ENCODE results near the gene TOPORS. TPM values are rescaled to one million over a fixed set of nuclear protein-coding genes. Genes with fewer than 3 reads are reported as not detected.
"Not testable (repeated sequence)": the region's sequence is repeated elsewhere in the genome, so short reads cannot be mapped to it uniquely, and the experiment has no call there.

The TOPORS gene
- 29.8 TPM for total RNA-seq
- 10 to 100 TPM; 26.9 to 29.8 (median 28.2) TPM for polyA plus RNA-seq

DNA sequence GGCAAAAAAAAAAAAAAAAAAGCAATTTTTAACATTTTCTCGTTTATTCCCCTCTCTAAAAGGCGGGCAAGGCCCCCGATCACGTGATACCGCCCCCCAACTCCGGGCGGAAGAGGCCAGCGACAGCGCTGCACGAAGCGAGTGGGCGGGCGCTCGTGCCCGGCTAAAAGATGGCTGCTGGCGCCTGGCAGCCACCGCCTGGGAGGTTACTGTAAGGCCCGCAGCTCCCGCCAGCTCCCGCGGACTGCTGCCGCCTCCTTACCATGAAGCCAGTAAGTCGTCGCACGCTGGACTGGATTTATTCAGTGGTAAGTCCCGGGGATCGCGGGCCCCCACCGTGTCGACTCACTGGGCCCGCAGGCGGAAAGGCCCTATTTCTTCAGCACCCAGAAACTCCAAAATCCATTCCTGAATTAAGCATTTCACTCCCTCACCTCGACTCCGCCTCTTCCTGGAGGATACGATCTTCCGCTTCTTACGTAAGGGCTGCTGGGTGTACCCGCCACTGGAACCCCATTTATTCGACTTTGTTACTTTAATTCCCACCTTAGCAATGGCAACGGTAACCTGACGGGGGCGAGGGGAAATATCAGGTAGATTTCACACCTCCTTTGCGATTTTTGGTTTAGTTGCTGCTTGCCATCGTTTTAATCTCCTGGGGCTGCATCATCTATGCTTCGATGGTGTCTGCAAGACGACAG, at the start of gene TOPORS, which contains the start of gene SMIM27:
TSS of gene TOPORS (minus strand) at position 415 of the 701 bp plus-strand sequence. CDS start at position 265, 150 bp downstream.
TSS of gene SMIM27 (plus strand) at position 156 of the 701 bp plus-strand sequence. CDS start at position 264, 108 bp downstream.
- H3K27me3 Mint-ChIP-seq, result no peaks in the 10 kb centered on the region
- H3K4me1 Mint-ChIP-seq, result peaks cover 22 to 69% (median 51%) of the 10 kb centered on the region in 4 donors
- peak; percentile 67 for ATAC-seq (ENCODE audit: low read depth in 2 of 2)
- Histone ChIP-seq H3K4me1 (ENCODE audit: control insufficient read depth, insufficient read depth, low read length, poor library complexity, severe bottlenecking) (peaks cover 32% of the 10 kb centered on the region), H3K4me3 (ENCODE audit: low read depth, low read length) (peak within 1 kb of the TSS; percentile 97), H3K27ac (ENCODE audit: insufficient read depth, low read length, poor library complexity, severe bottlenecking) (peak within 1 kb of the TSS; percentile 95), H3K9me3 (ENCODE audit: control insufficient read depth in 2 of 2, low read length in 2 of 2) (no peaks in the 10 kb centered on the region), H3K36me3 (ENCODE audit: control insufficient read depth, insufficient read depth, low read length) (no peaks in the 10 kb centered on the region), H3K27me3 (ENCODE audit: control insufficient read depth, insufficient read depth, low read length) (no peaks in the 10 kb centered on the region)
- H3K4me3 Mint-ChIP-seq, result peak within 1 kb of the TSS; percentile 92 to 99 (median 94)
- no peaks in the 10 kb centered on the region for H3K9me3 Mint-ChIP-seq
- H3K27ac Mint-ChIP-seq, result peak within 1 kb of the TSS; percentile 98 to 100 (median 99)
- H3K36me3 Mint-ChIP-seq, result peaks cover 8% of the 10 kb centered on the region
- DNase-seq, result peak; percentile 88 to 94 (median 90)

DNA sequence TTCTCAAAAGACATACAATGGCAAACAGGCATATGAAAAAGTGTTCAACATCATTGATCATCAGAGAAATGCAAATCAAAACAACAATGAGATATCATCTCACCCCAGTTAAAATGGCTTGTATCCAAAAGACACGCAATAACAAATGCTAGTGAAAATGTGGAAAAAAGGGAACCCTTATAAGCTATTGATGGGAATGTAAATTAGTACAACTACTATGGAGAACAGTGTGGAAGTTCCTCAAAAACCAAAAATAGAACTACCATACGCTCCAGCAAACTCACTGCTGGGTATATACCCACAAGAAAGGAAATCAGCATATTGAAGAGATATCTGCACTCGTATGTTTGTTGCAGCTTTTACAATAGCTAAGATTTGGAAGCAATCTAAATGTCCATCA, 46.6 kb upstream of the TOPORS start:
- not testable (repeated sequence) for H3K36me3 ChIP-seq (ENCODE audit: control insufficient read depth, insufficient read depth, low read length); H3K4me1 Mint-ChIP-seq; H3K36me3 Mint-ChIP-seq; H3K27ac ChIP-seq (ENCODE audit: insufficient read depth, low read length, poor library complexity, severe bottlenecking); ATAC-seq (ENCODE audit: low read depth in 2 of 2); H3K27me3 Mint-ChIP-seq; H3K9me3 ChIP-seq (ENCODE audit: control insufficient read depth in 2 of 2, low read length in 2 of 2); DNase-seq; H3K4me3 ChIP-seq (ENCODE audit: low read depth, low read length); H3K27me3 ChIP-seq (ENCODE audit: control insufficient read depth, insufficient read depth, low read length); H3K9me3 Mint-ChIP-seq; H3K27ac Mint-ChIP-seq; H3K4me3 Mint-ChIP-seq; H3K4me1 ChIP-seq (ENCODE audit: control insufficient read depth, insufficient read depth, low read length, poor library complexity, severe bottlenecking)

DNA sequence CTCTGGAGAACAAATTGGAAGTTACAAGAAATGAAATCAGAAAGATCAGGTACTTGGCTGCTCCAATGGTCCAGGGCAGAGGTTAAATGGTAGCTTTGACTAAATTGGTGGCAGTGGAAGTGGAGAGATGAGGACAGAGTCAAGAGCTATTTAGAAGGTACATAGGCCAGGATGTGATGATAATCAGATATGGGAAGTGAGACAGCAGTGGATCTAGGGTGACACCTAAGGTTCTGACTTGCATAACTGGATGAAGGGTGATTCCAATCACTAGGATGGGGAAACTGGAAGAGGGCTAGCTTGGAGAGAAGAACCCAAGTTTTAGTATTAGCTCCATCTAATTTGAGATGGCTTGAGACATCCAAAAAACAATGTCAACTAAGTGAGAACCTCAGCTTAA, 44.5 kb upstream of the TOPORS start:
- ATAC-seq (ENCODE audit: low read depth in 2 of 2), result no peak
- Histone ChIP-seq H3K9me3 (ENCODE audit: control insufficient read depth in 2 of 2, low read length in 2 of 2) (no peaks in the 10 kb centered on the region), H3K4me1 (ENCODE audit: control insufficient read depth, insufficient read depth, low read length, poor library complexity, severe bottlenecking) (no peaks in the 10 kb centered on the region), H3K27me3 (ENCODE audit: control insufficient read depth, insufficient read depth, low read length) (peaks cover 2% of the 10 kb centered on the region), H3K36me3 (ENCODE audit: control insufficient read depth, insufficient read depth, low read length) (no peaks in the 10 kb centered on the region), H3K27ac (ENCODE audit: insufficient read depth, low read length, poor library complexity, severe bottlenecking) (no peak overlapping the region), H3K4me3 (ENCODE audit: low read depth, low read length) (no peak overlapping the region)
- Mint-ChIP-seq H3K4me1 (no peaks in the 10 kb centered on the region), H3K36me3 (no peaks in the 10 kb centered on the region), H3K4me3 (no peak overlapping the region), H3K27me3 (peaks cover 8% of the 10 kb centered on the region), H3K27ac (no peak overlapping the region), H3K9me3 (peaks cover 0 to 3% (median 0%) of the 10 kb centered on the region in 7 donors)
- no peak for DNase-seq

DNA sequence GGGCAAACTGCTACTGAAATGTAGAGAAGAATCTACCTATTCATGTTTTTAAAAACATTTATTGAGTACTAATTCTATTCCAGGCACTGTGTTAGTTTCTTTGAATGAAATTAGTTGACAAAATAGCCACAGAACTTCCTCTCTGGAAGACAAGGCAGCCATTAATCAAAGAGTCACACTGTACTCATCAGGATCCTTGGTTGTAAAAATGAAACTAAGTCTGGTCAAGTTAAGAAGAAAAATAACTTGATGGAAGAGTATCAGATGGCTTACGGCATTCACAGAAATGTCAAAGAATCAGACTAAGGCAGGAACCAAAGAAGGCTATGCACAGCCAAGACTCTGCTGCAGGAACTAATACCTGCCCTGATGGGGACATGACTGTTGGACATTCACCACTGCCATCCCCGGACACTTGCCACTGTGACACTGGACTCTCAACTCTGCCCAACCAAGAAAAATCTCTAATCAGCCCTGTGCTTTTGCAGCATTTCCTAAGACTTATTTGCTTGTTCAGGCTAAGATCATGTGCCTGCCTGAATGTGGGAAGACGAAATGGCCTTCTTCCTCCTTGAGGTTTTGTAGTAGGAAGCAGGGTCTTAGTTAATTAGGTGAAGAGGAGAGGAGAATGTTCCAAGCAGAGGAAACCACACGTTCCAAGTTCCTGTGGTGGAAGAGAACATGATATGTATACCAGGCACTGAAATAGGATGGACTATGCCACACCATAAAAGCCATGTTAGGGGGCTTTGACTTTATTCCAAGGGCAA, 43.9 kb upstream of the TOPORS start:
- Mint-ChIP-seq H3K36me3 (no peaks in the 10 kb centered on the region), H3K27me3 (peaks cover 8% of the 10 kb centered on the region), H3K9me3 (peaks cover 0 to 3% (median 0%) of the 10 kb centered on the region in 7 donors), H3K27ac (no peak overlapping the region), H3K4me1 (no peaks in the 10 kb centered on the region), H3K4me3 (no peak overlapping the region)
- H3K9me3 ChIP-seq (ENCODE audit: control insufficient read depth in 2 of 2, low read length in 2 of 2), result no peaks in the 10 kb centered on the region
- no peak for ATAC-seq (ENCODE audit: low read depth in 2 of 2)
- H3K4me3 ChIP-seq (ENCODE audit: low read depth, low read length), result no peak overlapping the region
- H3K27ac ChIP-seq (ENCODE audit: insufficient read depth, low read length, poor library complexity, severe bottlenecking), result no peak overlapping the region
- H3K27me3 ChIP-seq (ENCODE audit: control insufficient read depth, insufficient read depth, low read length), result peaks cover 2% of the 10 kb centered on the region
- no peaks in the 10 kb centered on the region for H3K4me1 ChIP-seq (ENCODE audit: control insufficient read depth, insufficient read depth, low read length, poor library complexity, severe bottlenecking)
- no peak for DNase-seq
- no peaks in the 10 kb centered on the region for H3K36me3 ChIP-seq (ENCODE audit: control insufficient read depth, insufficient read depth, low read length)

DNA sequence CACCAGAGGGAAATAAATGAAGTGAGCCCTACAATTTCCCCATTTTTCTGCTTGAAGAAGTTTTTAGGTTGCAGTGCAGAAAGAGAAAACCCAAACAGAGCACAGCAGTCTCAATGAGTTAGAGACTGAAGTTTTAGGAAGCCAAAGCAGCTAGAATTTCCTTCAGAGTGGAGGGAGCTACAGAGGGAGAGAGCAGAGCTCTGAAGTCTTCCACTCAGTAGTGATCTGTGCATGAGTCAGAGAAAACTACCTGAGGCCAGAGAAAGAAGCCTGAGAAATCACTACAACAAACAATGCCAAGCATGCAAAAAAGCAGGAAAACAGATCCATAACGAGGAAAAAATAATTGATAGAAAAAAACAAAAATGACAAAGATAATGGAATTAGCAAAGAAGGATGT, 38.5 kb upstream of the TOPORS start:
- Mint-ChIP-seq H3K4me3 (no peak overlapping the region), H3K27me3 (peaks cover 16% of the 10 kb centered on the region)

DNA sequence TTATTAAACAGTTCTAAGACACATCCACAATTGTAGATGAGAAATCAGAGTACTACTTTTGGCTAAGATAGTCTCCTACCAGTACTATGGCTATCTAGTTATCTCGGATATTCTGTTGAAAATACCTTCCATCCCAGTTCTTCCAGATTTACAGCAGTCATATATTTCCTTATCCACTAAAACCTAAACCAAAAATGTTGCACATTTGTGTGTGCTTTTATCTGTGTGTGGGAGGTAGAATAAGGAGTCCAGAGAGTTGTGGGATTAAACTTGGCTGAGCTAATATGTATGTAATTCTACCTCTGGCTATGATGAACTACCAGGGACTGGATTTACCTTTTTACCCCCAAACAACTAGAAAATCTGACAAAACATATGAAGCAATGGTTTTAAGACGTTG, 38.1 kb upstream of the TOPORS start:
- Mint-ChIP-seq H3K27me3 (peaks cover 20% of the 10 kb centered on the region), H3K36me3 (no peaks in the 10 kb centered on the region), H3K4me1 (no peaks in the 10 kb centered on the region), H3K27ac (no peak overlapping the region), H3K4me3 (no peak overlapping the region), H3K9me3 (no peaks in the 10 kb centered on the region)
- DNase-seq (no peak), ATAC-seq (ENCODE audit: low read depth in 2 of 2) (no peak)
- H3K9me3 ChIP-seq (ENCODE audit: control insufficient read depth in 2 of 2, low read length in 2 of 2), result no peaks in the 10 kb centered on the region
- peaks cover 5% of the 10 kb centered on the region for H3K27me3 ChIP-seq (ENCODE audit: control insufficient read depth, insufficient read depth, low read length)
- H3K36me3 ChIP-seq (ENCODE audit: control insufficient read depth, insufficient read depth, low read length), result no peaks in the 10 kb centered on the region
- H3K4me3 ChIP-seq (ENCODE audit: low read depth, low read length), result no peak overlapping the region
- H3K4me1 ChIP-seq (ENCODE audit: control insufficient read depth, insufficient read depth, low read length, poor library complexity, severe bottlenecking), result no peaks in the 10 kb centered on the region
- no peak overlapping the region for H3K27ac ChIP-seq (ENCODE audit: insufficient read depth, low read length, poor library complexity, severe bottlenecking)

More for the DNA sequence above, 38.5 kb upstream of the TOPORS start:
- no peak for ATAC-seq (ENCODE audit: low read depth in 2 of 2)
- no peak overlapping the region for H3K27ac ChIP-seq (ENCODE audit: insufficient read depth, low read length, poor library complexity, severe bottlenecking)
- no peaks in the 10 kb centered on the region for H3K4me1 Mint-ChIP-seq
- peaks cover 0 to 2% (median 0%) of the 10 kb centered on the region in 7 donors for H3K9me3 Mint-ChIP-seq
- H3K36me3 Mint-ChIP-seq, result no peaks in the 10 kb centered on the region
- no peak overlapping the region for H3K4me3 ChIP-seq (ENCODE audit: low read depth, low read length)
- H3K9me3 ChIP-seq (ENCODE audit: control insufficient read depth in 2 of 2, low read length in 2 of 2), result no peaks in the 10 kb centered on the region
- H3K4me1 ChIP-seq (ENCODE audit: control insufficient read depth, insufficient read depth, low read length, poor library complexity, severe bottlenecking), result no peaks in the 10 kb centered on the region
- DNase-seq, result no peak
- no peak overlapping the region for H3K27ac Mint-ChIP-seq
- H3K36me3 ChIP-seq (ENCODE audit: control insufficient read depth, insufficient read depth, low read length), result no peaks in the 10 kb centered on the region
- peaks cover 5% of the 10 kb centered on the region for H3K27me3 ChIP-seq (ENCODE audit: control insufficient read depth, insufficient read depth, low read length)

DNA sequence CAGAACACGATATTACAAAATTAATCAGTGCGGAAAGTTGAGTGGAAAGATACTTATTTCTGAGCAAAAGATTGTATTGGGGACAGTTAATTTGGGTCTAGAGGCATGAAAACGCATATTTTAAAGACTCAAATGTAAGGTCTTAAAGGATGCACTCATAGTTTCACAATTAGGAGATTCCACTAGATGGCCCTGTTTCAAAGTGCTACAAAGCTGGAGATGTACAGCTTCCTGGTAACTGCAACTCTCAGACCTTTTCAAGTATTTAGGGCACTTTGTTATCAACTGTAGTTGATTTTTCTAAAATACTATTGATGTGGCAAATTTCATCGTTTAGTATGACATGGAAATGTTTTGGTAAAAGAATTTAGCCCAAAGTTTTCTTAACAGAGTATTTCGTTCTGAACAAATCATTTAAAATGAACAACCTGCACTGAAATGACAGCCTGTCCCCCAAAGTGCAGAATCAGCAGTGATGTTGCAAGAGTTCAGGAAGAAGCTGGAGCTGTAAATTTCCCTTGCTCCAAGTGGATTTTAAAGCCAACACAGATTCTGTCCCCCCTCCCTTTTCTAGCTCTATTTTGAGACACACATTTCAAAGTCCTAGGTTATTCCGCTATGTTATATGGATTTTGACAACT, 36.8 kb upstream of the TOPORS start:
- no peaks in the 10 kb centered on the region for H3K9me3 Mint-ChIP-seq
- ATAC-seq (ENCODE audit: low read depth in 2 of 2) (peak in 1 of 2 donors; percentile 46), DNase-seq (peak in 2 of 3 donors; percentile 15 to 54)
- H3K36me3 Mint-ChIP-seq, result no peaks in the 10 kb centered on the region
- Histone ChIP-seq H3K27ac (ENCODE audit: insufficient read depth, low read length, poor library complexity, severe bottlenecking) (no peak overlapping the region), H3K4me1 (ENCODE audit: control insufficient read depth, insufficient read depth, low read length, poor library complexity, severe bottlenecking) (no peaks in the 10 kb centered on the region), H3K4me3 (ENCODE audit: low read depth, low read length) (no peak overlapping the region), H3K36me3 (ENCODE audit: control insufficient read depth, insufficient read depth, low read length) (no peaks in the 10 kb centered on the region), H3K27me3 (ENCODE audit: control insufficient read depth, insufficient read depth, low read length) (peaks cover 6% of the 10 kb centered on the region), H3K9me3 (ENCODE audit: control insufficient read depth in 2 of 2, low read length in 2 of 2) (no peaks in the 10 kb centered on the region)
- H3K4me3 Mint-ChIP-seq, result no peak overlapping the region
- peaks cover 30% of the 10 kb centered on the region for H3K27me3 Mint-ChIP-seq
- H3K27ac Mint-ChIP-seq, result no peak overlapping the region
- H3K4me1 Mint-ChIP-seq, result no peaks in the 10 kb centered on the region

Data from CD4-positive, CD25-positive, alpha-beta regulatory T cell (primary cell).